ENCODE measurements around the gene PLAGL1. TPM values are rescaled to one million over a fixed set of nuclear protein-coding genes. Genes with fewer than 3 reads are reported as not detected.

Gene PLAGL1
- total RNA-seq, 1 experiment from 2014 or later, result 24.3 TPM

DNA sequence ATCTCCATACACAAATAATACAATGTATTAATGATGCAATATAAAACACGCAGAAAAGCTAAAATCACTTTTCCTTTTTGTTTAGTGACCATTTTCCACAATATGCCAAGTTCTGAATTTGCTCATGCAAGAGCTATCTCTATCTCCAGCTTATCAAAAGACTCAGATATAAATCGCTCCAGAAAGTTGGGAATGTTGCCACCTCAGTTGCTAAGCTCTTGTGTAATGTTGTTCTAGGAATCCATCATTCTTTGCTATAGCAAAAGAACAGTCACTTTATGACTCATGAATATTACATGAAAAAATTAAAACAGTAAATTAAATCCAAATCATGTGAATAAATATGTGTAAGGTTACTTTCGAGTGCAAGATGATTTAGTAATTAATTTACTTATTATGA, 8.7 kb downstream of the PLAGL1 start:
- H3K27me3 ChIP-seq (ENCODE audit: control insufficient read depth, insufficient read depth, low read length), result no peaks in the 10 kb centered on the region
- H3K9me3 ChIP-seq (ENCODE audit: control insufficient read depth, insufficient read depth, low read depth, low read length), result peaks cover 11% of the 10 kb centered on the region; the same call in 1 of the 2 replicates
- intact Hi-C loops (cut with micrococcal nuclease; ENCODE audit: unreplicated experiment) (no loop called here), in situ Hi-C loops (cut with HindIII; ENCODE audit: low pct_unique_long_range_greater_than_20kb, low sequenced_read_pairs) (no loop called here)
- H3K4me3 ChIP-seq (ENCODE audit: low read depth in 2 of 2, low read length in 2 of 2), result no peak overlapping the region
- H3K36me3 ChIP-seq (ENCODE audit: control insufficient read depth, insufficient read depth, low read length), result no peaks in the 10 kb centered on the region; the same call in 1 of the 2 replicates
- DNase-seq (ENCODE audit: low read depth, low spot score) (no peak), ATAC-seq (no peak)
- ChIA-PET POLR2A (no interaction called here), CTCF (no interaction called here)
- TF ChIP-seq CTCF (IDR thresholded peaks at IDR 0.05), result no peak
- no peak for TF ChIP-seq SIN3A (IDR thresholded peaks at IDR 0.05; ENCODE audit: borderline replicate concordance, insufficient read depth, low read depth, low read length)
- TF ChIP-seq REST (IDR thresholded peaks at IDR 0.05; ENCODE audit: insufficient read depth in 1 of 2, low read depth in 2 of 2, low read length in 1 of 2), result no peak
- no peak for TF ChIP-seq POLR2AphosphoS5 (IDR thresholded peaks at IDR 0.05; ENCODE audit: low read depth, low read length)
- TF ChIP-seq TCF7L2 (IDR thresholded peaks at IDR 0.05; ENCODE audit: low read depth, low read length), result no peak
- BruUV-seq (replicated peaks), result no TSS peak
- H3K4me1 ChIP-seq (ENCODE audit: control insufficient read depth, insufficient read depth, low read length), result no peaks in the 10 kb centered on the region
- no peak overlapping the region for H3K27ac ChIP-seq (ENCODE audit: low read length)

DNA sequence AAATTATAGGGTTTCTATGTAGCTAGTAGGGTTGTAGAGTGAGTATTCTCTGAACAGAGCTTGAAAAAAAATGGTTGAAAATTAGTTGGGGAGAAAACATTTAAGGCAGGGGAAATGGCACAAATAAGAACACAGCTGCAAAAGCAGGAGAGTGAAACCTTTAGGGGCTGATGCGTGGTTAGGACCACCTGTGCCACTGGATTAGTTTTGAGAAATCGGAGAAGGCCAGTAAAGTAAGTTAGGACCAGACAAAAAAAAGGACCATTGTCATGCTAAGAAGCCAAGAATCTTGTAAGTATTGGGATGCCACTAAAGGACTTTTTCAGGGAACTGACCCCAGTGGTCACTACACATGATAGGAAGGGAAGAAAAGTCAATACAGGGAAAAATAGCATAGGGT, 9.4 kb downstream of the PLAGL1 start:
- BruUV-seq (replicated peaks), result no TSS peak
- Histone ChIP-seq H3K27me3 (ENCODE audit: control insufficient read depth, insufficient read depth, low read length) (no peaks in the 10 kb centered on the region), H3K9me3 (ENCODE audit: control insufficient read depth, insufficient read depth, low read depth, low read length) (peaks cover 15% of the 10 kb centered on the region; the same call in 1 of the 2 replicates), H3K36me3 (ENCODE audit: control insufficient read depth, insufficient read depth, low read length) (no peaks in the 10 kb centered on the region; the same call in 1 of the 2 replicates), H3K4me3 (ENCODE audit: low read depth in 2 of 2, low read length in 2 of 2) (no peak overlapping the region), H3K27ac (ENCODE audit: low read length) (no peak overlapping the region), H3K4me1 (ENCODE audit: control insufficient read depth, insufficient read depth, low read length) (no peaks in the 10 kb centered on the region)
- intact Hi-C loops (cut with micrococcal nuclease; ENCODE audit: unreplicated experiment) (no loop called here), in situ Hi-C loops (cut with HindIII; ENCODE audit: low pct_unique_long_range_greater_than_20kb, low sequenced_read_pairs) (no loop called here)
- ChIA-PET CTCF (no interaction called here), POLR2A (no interaction called here)
- no peak for ATAC-seq
- DNase-seq (ENCODE audit: low read depth, low spot score), result no peak
- TF ChIP-seq CTCF (IDR thresholded peaks at IDR 0.05) (no peak), TCF7L2 (IDR thresholded peaks at IDR 0.05; ENCODE audit: low read depth, low read length) (no peak), SIN3A (IDR thresholded peaks at IDR 0.05; ENCODE audit: borderline replicate concordance, insufficient read depth, low read depth, low read length) (no peak), REST (IDR thresholded peaks at IDR 0.05; ENCODE audit: insufficient read depth in 1 of 2, low read depth in 2 of 2, low read length in 1 of 2) (no peak), POLR2AphosphoS5 (IDR thresholded peaks at IDR 0.05; ENCODE audit: low read depth, low read length) (no peak)
